HEK293 (cell line): ENCODE results near the gene CCDC167.
"Not testable (repeated sequence)": the region's sequence is repeated elsewhere in the genome, so short reads cannot be mapped to it uniquely, and the experiment has no call there.

Source experiments
- CTCF ChIA-PET: fragments of 350-600 bp; formaldehyde crosslinking; extraction: SDS; loops from one replicate; lab custom pipeline; 2021; ENCODE audit warnings: antibody characterized with exemption; lab: Yijun Ruan, JAX
- POLR2A ChIA-PET: fragments of 300-600 bp; formaldehyde crosslinking; extraction: SDS; loops from one replicate; lab custom pipeline; 2020; ENCODE audit warnings: antibody characterized with exemption, inconsistent platforms; lab: Yijun Ruan, JAX
- H3K27ac ChIP-seq: fragments of 200-500 bp; sonication (Bioruptor generic); 2 replicates; pipeline ENCODE4 v1.5.1; 2014; ENCODE audit warnings: low read depth, low read length, control low read depth, inconsistent platforms; ENCODE audit errors: extremely low read depth
- H3K36me3 ChIP-seq, 2 experiments: fragments of 200-500 bp in 1 of 2; sonication (Bioruptor generic) in 1 of 2; 1 replicate in 1 of 2; 2 replicates in 1 of 2; pipeline ENCODE4 v1.5.1; 2014 to 2017; ENCODE audit warnings: inconsistent platforms in 2 of 2, low read length in 2 of 2; ENCODE audit not compliant: control insufficient read depth in 2 of 2, insufficient read depth in 1 of 2
- H3K4me1 ChIP-seq: fragments of 200-500 bp; sonication (Bioruptor generic); 2 replicates; pipeline ENCODE4 v1.5.1; 2014; ENCODE audit warnings: mild to moderate bottlenecking, low read length, inconsistent platforms; ENCODE audit not compliant: control insufficient read depth, insufficient read depth
- H3K4me3 ChIP-seq: 2 replicates; pipeline ENCODE4 v1.5.1; 2011; ENCODE audit warnings: low read depth, mild to moderate bottlenecking, control low read depth, low read length, moderate library complexity
- H3K9me3 ChIP-seq: fragments of 200-500 bp; sonication (Bioruptor generic); 2 replicates; pipeline ENCODE4 v1.5.1; 2014; ENCODE audit warnings: low read depth, low read length, inconsistent platforms; ENCODE audit not compliant: control insufficient read depth, insufficient read depth
- ATF2 ChIP-seq: fragments of 450-650 bp; formaldehyde crosslinking; IDR thresholded peaks from 2 replicates; pipeline ENCODE4 v1.5.1; 2016; ENCODE audit warnings: missing biosample characterization, missing genetic modification characterization, low read depth
- GFI1B ChIP-seq: fragments of 450-650 bp; formaldehyde crosslinking; IDR thresholded peaks from 2 replicates; pipeline ENCODE4 v1.5.1; 2016; ENCODE audit warnings: missing biosample characterization, missing genetic modification characterization
- MEIS1 ChIP-seq: sonication (generic); formaldehyde crosslinking; IDR thresholded peaks from 2 replicates; pipeline ENCODE4 v1.8.1; 2022; ENCODE audit warnings: missing genetic modification reagents, mild to moderate bottlenecking, borderline replicate concordance
- PRDM10 ChIP-seq: fragments of 450-650 bp; formaldehyde crosslinking; IDR thresholded peaks from 2 replicates; pipeline ENCODE4 v1.5.1; 2016; ENCODE audit warnings: missing biosample characterization, missing genetic modification characterization
- ZFP3 ChIP-seq: fragments of 450-650 bp; formaldehyde crosslinking; IDR thresholded peaks from 2 replicates; pipeline ENCODE4 v1.5.1; 2016; ENCODE audit warnings: low read depth, missing biosample characterization, missing genetic modification characterization
- ZNF155 ChIP-seq: fragments of 450-650 bp; formaldehyde crosslinking; IDR thresholded peaks from 2 replicates; pipeline ENCODE4 v1.5.1; 2016; ENCODE audit warnings: missing biosample characterization, missing genetic modification characterization
- ZNF157 ChIP-seq: fragments of 450-650 bp; formaldehyde crosslinking; IDR thresholded peaks from 2 replicates; pipeline ENCODE4 v1.5.1; 2016; ENCODE audit warnings: missing biosample characterization, missing genetic modification characterization
- ZNF202 ChIP-seq: fragments of 450-650 bp; formaldehyde crosslinking; IDR thresholded peaks from 2 replicates; pipeline ENCODE4 v1.5.1; 2016; ENCODE audit warnings: missing biosample characterization, missing genetic modification characterization, borderline replicate concordance
- ZNF248 ChIP-seq: fragments of 450-650 bp; formaldehyde crosslinking; IDR thresholded peaks from 2 replicates; pipeline ENCODE4 v1.5.1; 2017; ENCODE audit warnings: missing biosample characterization, missing genetic modification characterization
- ZNF311 ChIP-seq: fragments of 450-650 bp; formaldehyde crosslinking; IDR thresholded peaks from 2 replicates; pipeline ENCODE4 v1.5.1; 2017; ENCODE audit warnings: missing biosample characterization, missing genetic modification characterization, borderline replicate concordance
- ZNF580 ChIP-seq: fragments of 450-650 bp; formaldehyde crosslinking; IDR thresholded peaks from 2 replicates; pipeline ENCODE4 v1.5.1; 2016; ENCODE audit warnings: missing biosample characterization, missing genetic modification characterization
- ZNF624 ChIP-seq: fragments of 450-650 bp; formaldehyde crosslinking; IDR thresholded peaks from 2 replicates; pipeline ENCODE4 v1.5.1; 2017; ENCODE audit warnings: missing biosample characterization, missing genetic modification characterization
- ZNF692 ChIP-seq: fragments of 450-650 bp; formaldehyde crosslinking; IDR thresholded peaks from 2 replicates; pipeline ENCODE4 v1.5.1; 2016; ENCODE audit warnings: missing biosample characterization, missing genetic modification characterization
- ZNF701 ChIP-seq: fragments of 450-650 bp; formaldehyde crosslinking; IDR thresholded peaks from 2 replicates; pipeline ENCODE4 v1.5.1; 2016; ENCODE audit warnings: missing biosample characterization, missing genetic modification characterization
- ZSCAN16 ChIP-seq: fragments of 450-650 bp; formaldehyde crosslinking; IDR thresholded peaks from 2 replicates; pipeline ENCODE4 v1.5.1; 2016; ENCODE audit warnings: missing biosample characterization, missing genetic modification characterization

The CCDC167 gene

DNA sequence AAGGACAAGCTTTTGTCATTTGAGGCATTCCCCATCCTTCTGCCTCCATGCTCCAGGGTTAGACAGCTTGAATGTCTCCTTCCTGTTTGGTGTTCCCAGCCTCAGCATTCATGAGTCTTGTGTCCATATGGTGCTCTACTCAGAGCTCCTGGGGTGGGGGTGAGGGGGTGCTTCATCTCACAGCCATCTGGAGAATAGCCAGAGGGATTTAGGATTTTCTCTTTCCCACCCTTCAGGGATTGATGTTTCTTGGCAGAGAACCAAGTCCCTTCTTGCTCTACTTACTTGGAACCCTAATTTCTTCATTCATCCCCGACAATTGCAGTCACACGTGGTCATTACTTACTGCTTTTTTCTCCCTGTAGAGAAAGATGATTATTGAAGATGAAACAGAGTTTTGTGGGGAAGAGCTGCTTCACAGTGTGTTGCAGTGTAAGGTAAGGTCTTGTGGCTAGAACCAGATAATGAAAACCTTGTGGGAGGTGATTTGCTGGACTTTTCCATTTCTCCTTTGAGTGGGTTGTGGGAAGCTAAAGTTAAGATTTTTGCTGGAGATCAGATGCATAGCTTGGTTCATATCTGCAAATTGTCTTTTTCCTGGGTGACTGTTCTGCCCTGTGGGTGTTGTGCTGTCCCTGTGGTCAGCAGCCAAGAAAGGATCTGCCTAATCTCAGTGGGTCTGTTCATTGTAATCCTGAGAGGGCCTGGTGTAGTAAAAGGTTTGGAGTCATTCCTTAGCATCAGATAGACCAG, 48.1 kb downstream of the CCDC167 start (continued):
- no peak for TF ChIP-seq ZNF624 (tag by site-specific recombination)
- no peak for TF ChIP-seq MEIS1
- TF ChIP-seq ZNF580 (tag by site-specific recombination), result no peak
- no peak for TF ChIP-seq ATF2

DNA sequence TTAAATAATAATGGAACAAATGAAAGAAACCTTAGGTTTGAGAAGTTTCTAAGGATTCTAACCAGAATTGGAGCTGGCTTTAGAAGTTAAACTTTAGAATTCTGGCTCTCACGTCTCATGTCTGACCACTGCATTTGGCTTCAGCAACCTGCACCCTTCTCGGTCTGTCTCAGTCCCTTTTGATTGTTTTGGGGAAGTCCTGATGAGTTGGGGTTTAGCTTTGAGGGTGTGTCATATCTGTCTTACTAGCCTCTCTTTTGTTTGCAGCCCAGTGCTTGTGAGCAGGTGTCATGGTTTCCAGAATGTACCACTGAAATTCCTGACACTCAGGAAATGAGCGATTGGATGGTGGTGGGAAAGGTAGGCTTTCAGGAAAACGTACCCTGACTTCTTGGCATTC, 49.7 kb downstream of the CCDC167 start:
- Histone ChIP-seq H3K27ac (no peak overlapping the region), H3K4me1 (no peaks in the 10 kb centered on the region), H3K9me3 (no peaks in the 10 kb centered on the region), H3K36me3 (peaks cover 44 to 92% of the 10 kb centered on the region in 2 experiments), H3K4me3 (no peak overlapping the region)
- ChIA-PET CTCF (interaction anchor here (0.6 kb wide), 1 partner anchor 168 kb away, joined by 3 read pairs; no protein-coding TSS in a partner anchor), POLR2A (interaction anchor here (0.6 kb wide), 1 partner anchor 103 kb away, joined by 7 read pairs; no protein-coding TSS in a partner anchor)
- no peak for TF ChIP-seq ZNF311 (tag by site-specific recombination)
- TF ChIP-seq ZNF248 (tag by site-specific recombination), result no peak
- TF ChIP-seq ZNF202 (tag by site-specific recombination), result no peak
- no peak for TF ChIP-seq ZNF155 (tag by site-specific recombination)
- TF ChIP-seq ZNF692 (tag by site-specific recombination), result no peak
- TF ChIP-seq ZFP3, result no peak
- no peak for TF ChIP-seq GFI1B (tag by site-specific recombination)
- TF ChIP-seq ZSCAN16, result no peak
- no peak for TF ChIP-seq ZNF157 (tag by site-specific recombination)
- no peak for TF ChIP-seq PRDM10 (tag by site-specific recombination)
- no peak for TF ChIP-seq ZNF701 (tag by site-specific recombination)

DNA sequence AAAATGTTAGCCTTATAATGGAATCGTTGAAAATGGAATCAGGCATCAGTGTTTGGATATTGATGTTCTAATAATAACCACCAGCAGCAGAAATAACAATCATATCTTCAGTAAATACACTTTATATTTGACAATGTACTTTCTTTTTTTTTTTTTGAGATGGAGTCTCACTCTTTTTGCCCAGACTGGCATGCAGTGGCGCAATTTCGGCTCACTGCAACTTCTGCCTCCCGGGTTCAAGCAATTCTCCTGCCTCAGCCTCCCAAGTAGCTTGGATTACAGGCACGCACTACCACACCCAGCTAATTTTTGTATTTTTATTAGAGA, 56.5 kb downstream of the CCDC167 start:
- H3K9me3 ChIP-seq, H3K4me3 ChIP-seq, H3K27ac ChIP-seq, H3K4me1 ChIP-seq: not testable (repeated sequence)
- peaks cover 47 to 85% of the 10 kb centered on the region in 2 experiments for H3K36me3 ChIP-seq
- ChIA-PET POLR2A (interaction anchor here (2.1 kb wide), 1 partner anchor 10 kb away, joined by 7 read pairs; the partner anchor contains the start of gene CMTR1), CTCF (interaction anchor here (0.7 kb wide), 1 partner anchor 10 kb away, joined by 3 read pairs; no protein-coding TSS in a partner anchor)
